ENCODE data around the gene POMT2. TPM values are rescaled to one million over a fixed set of nuclear protein-coding genes. Genes with fewer than 3 reads are reported as not detected.

Gene POMT2
- total RNA-seq, 3 donors from 2014 or later = 16.8 to 30.3 (median 25.2) TPM

DNA sequence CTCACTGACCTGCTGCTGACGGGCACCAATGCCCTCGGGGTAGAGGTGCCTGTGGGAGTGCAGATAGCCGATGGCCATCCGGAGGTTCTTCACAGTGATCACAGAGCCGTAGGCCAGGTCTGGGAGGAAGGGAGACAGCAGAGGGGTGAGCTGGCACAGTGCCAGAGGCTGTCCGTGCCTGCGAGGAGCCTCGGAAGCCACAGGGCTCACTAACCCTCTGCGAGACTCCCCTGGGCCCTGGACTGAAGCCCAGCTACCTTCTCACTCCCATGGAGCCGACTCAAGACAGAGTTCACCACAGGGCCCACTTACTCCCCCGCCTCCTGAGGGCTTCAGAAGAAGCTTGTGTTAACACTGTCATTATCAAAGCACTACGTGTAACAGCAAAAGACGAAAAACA, 24.5 kb downstream of the POMT2 start:
- DNase-seq (ENCODE audit: low spot score in 2 of 2) = no peak
- no peak for TF ChIP-seq POLR2AphosphoS5 (IDR thresholded peaks at IDR 0.05)
- no peak for TF ChIP-seq POLR2A (IDR thresholded peaks at IDR 0.05)
- TF ChIP-seq, protein P1, sequence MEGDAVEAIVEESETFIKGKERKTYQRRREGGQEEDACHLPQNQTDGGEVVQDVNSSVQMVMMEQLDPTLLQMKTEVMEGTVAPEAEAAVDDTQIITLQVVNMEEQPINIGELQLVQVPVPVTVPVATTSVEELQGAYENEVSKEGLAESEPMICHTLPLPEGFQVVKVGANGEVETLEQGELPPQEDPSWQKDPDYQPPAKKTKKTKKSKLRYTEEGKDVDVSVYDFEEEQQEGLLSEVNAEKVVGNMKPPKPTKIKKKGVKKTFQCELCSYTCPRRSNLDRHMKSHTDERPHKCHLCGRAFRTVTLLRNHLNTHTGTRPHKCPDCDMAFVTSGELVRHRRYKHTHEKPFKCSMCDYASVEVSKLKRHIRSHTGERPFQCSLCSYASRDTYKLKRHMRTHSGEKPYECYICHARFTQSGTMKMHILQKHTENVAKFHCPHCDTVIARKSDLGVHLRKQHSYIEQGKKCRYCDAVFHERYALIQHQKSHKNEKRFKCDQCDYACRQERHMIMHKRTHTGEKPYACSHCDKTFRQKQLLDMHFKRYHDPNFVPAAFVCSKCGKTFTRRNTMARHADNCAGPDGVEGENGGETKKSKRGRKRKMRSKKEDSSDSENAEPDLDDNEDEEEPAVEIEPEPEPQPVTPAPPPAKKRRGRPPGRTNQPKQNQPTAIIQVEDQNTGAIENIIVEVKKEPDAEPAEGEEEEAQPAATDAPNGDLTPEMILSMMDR (IDR thresholded peaks at IDR 0.05) = no peak
- H3K9me3 ChIP-seq = no peaks in the 10 kb centered on the region
- no peak overlapping the region for H3K27ac ChIP-seq
- intact Hi-C loops (cut with DNase I; ENCODE audit: low total_unique reads) = loop anchor here (5.0 kb wide), 1 partner anchor 36 kb away; no protein-coding TSS in a partner anchor
- H3K4me3 ChIP-seq = no peak overlapping the region
- H3K4me1 ChIP-seq = no peaks in the 10 kb centered on the region
- no peaks in the 10 kb centered on the region for H3K27me3 ChIP-seq
- H3K36me3 ChIP-seq = no peaks in the 10 kb centered on the region

DNA sequence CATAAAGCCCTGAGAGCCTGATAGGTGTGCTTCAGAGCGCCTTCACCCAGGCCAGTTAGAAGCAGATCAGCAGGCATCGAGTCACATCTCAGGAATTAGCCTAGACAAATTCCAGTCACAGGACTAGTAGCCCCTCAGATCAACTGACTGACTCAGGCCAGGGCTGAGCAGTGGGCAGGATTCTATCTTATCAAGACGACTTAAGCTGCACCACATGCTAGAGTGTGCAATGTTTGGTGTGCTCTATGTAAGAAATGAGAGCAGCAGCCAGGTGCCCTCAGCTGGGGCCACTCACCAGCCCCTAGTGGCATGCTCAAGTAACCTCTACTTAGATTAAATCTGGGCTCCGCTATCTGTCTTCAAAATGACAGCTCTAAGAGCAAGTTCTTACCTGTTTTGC, 30.0 kb downstream of the POMT2 start:
- no peaks in the 10 kb centered on the region for H3K9me3 ChIP-seq
- H3K27me3 ChIP-seq = no peaks in the 10 kb centered on the region
- H3K4me3 ChIP-seq = no peak overlapping the region
- no peak for DNase-seq (ENCODE audit: low spot score in 2 of 2)
- intact Hi-C loops (cut with DNase I; ENCODE audit: low total_unique reads) = no loop called here
- TF ChIP-seq, protein P1 (IDR thresholded peaks at IDR 0.05) = no peak
- TF ChIP-seq POLR2AphosphoS5 (IDR thresholded peaks at IDR 0.05) (no peak), POLR2A (IDR thresholded peaks at IDR 0.05) (no peak)
- peaks cover 4% of the 10 kb centered on the region for H3K36me3 ChIP-seq
- H3K27ac ChIP-seq = no peak overlapping the region
- H3K4me1 ChIP-seq = no peaks in the 10 kb centered on the region

DNA sequence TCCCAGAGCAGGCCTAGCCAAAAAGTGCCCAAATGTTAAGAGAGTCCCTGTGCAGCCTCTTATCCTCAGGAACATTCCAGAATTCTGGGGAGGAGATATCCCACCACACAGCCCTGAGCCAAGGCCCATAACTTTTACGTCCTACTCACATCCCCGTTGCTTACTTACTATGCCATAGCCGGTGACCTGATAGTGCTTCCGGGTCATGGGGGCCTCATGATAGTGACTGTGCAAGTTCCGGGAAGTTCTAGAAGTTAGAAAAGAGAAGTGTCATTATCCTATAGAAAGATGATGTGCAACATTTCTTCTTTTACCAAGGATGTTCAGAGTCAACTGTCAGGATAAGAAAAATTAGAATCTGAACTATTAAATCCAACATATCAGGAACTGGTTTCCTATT, 34.1 kb downstream of the POMT2 start:
- intact Hi-C loops (cut with DNase I; ENCODE audit: low total_unique reads) = no loop called here
- Histone ChIP-seq H3K4me3 (no peak overlapping the region), H3K27me3 (no peaks in the 10 kb centered on the region), H3K27ac (no peak overlapping the region), H3K4me1 (no peaks in the 10 kb centered on the region), H3K9me3 (no peaks in the 10 kb centered on the region), H3K36me3 (peaks cover 4% of the 10 kb centered on the region)
- DNase-seq (ENCODE audit: low spot score in 2 of 2) = no peak
- TF ChIP-seq POLR2AphosphoS5 (IDR thresholded peaks at IDR 0.05) (no peak), POLR2A (IDR thresholded peaks at IDR 0.05) (no peak)
- TF ChIP-seq, protein P1 (IDR thresholded peaks at IDR 0.05) = no peak

DNA sequence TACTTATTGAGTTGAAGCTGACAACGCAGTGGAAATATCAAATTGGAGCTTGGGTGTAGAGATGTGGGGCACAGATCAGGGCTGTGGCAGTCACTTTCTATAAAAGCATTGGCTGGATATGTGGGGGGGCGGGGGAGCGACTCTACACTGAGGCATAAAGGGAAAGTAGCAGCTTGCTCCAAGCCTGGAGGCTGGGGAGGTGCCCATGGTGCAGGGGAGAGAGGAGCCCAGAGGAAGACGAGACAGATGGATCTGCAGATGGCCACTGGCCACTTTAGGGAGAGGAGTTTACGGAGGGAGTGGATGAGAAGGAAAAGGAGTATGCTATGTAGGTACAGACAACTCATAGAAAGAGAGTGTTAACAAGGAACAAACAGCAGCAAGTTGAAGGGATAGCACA, 36.2 kb downstream of the POMT2 start:
- TF ChIP-seq, protein P1 (IDR thresholded peaks at IDR 0.05) = no peak
- TF ChIP-seq POLR2A (IDR thresholded peaks at IDR 0.05) = no peak
- no peak for TF ChIP-seq POLR2AphosphoS5 (IDR thresholded peaks at IDR 0.05)
- no peaks in the 10 kb centered on the region for H3K4me1 ChIP-seq

DNA sequence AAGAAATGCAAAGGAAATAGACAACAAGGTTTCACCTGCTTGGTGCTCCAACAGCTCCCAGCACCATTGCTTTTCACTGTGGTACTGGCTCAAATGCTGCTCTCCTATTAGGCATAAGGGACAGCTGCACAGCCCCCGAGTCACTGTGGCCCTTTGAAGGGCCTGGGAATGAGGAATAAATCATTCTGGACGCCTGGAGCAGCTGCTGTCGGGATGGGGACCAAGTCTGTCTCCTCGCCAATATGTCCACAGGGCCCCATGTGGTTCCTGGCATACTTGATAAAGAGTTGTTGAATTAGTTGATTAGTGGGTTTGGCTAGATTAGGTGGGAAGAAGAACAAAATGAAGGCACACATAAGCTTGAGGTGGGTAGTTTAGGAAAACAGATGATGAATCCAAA, 36.6 kb downstream of the POMT2 start:
- H3K4me1 ChIP-seq = no peaks in the 10 kb centered on the region
- intact Hi-C loops (cut with DNase I; ENCODE audit: low total_unique reads) = no loop called here
- no peak overlapping the region for H3K27ac ChIP-seq
- H3K9me3 ChIP-seq = no peaks in the 10 kb centered on the region
- H3K27me3 ChIP-seq = no peaks in the 10 kb centered on the region
- peaks cover 4% of the 10 kb centered on the region for H3K36me3 ChIP-seq
- no peak overlapping the region for H3K4me3 ChIP-seq
- no peak for TF ChIP-seq POLR2A (IDR thresholded peaks at IDR 0.05)
- TF ChIP-seq POLR2AphosphoS5 (IDR thresholded peaks at IDR 0.05) = no peak
- TF ChIP-seq, protein P1 (IDR thresholded peaks at IDR 0.05) = no peak
- DNase-seq (ENCODE audit: low spot score in 2 of 2) = no peak

More for the DNA sequence above, 36.2 kb downstream of the POMT2 start:
- no peak overlapping the region for H3K4me3 ChIP-seq
- intact Hi-C loops (cut with DNase I; ENCODE audit: low total_unique reads) = no loop called here
- no peaks in the 10 kb centered on the region for H3K9me3 ChIP-seq
- H3K36me3 ChIP-seq = peaks cover 4% of the 10 kb centered on the region
- no peak for DNase-seq (ENCODE audit: low spot score in 2 of 2)
- H3K27ac ChIP-seq = no peak overlapping the region
- no peaks in the 10 kb centered on the region for H3K27me3 ChIP-seq
